HepG2 (cell line): ENCODE results near the gene PCSK6. TPM values are rescaled to one million over a fixed set of nuclear protein-coding genes. Genes with fewer than 3 reads are reported as not detected.

Experiments
- HNF1A ChIP-seq, 2 experiments: sonication (generic) in 1 of 2; formaldehyde crosslinking in 1 of 2; IDR thresholded peaks; 2 replicates each; pipeline versions ENCODE4 v1.4.0 to v1.6.1; 2016 to 2020; ENCODE audit warnings: borderline replicate concordance in 1 of 2, low read depth in 1 of 2, mild to moderate bottlenecking in 1 of 2, missing genetic modification reagents in 1 of 2
- KDM4B ChIP-seq: sonication (generic); formaldehyde crosslinking; IDR thresholded peaks from 2 replicates; pipeline ENCODE4 v1.4.0; 2020; ENCODE audit warnings: missing genetic modification reagents
- MIER2 ChIP-seq: IDR thresholded peaks from 2 replicates; pipeline ENCODE4 v1.6.1; 2016; ENCODE audit warnings: missing biosample characterization, missing genetic modification reagents
- SOX13 ChIP-seq, 3 experiments: fragments of 450-650 bp in 1 of 3; sonication (generic) in 1 of 3; formaldehyde crosslinking in 1 of 3; IDR thresholded peaks in 2 of 3; conservative IDR thresholded peaks in 1 of 3; 2 replicates each; pipeline versions ENCODE4 v1.5.0 to v1.6.1; 2016 to 2020; ENCODE audit warnings: antibody characterized with exemption in 1 of 3, mild to moderate bottlenecking in 1 of 3, missing compliant biosample characterization in 1 of 3, missing genetic modification reagents in 1 of 3, moderate library complexity in 1 of 3
- SP1 ChIP-seq, 2 experiments: fragments of 450-650 bp in 1 of 2; sonication (generic) in 1 of 2; formaldehyde crosslinking in 1 of 2; IDR thresholded peaks; 2 replicates each; pipeline versions ENCODE4 v1.4.0 to v1.6.1; 2016 to 2020; ENCODE audit warnings: missing genetic modification reagents in 1 of 2
- SP4 ChIP-seq: sonication (generic); formaldehyde crosslinking; IDR thresholded peaks from 2 replicates; pipeline ENCODE4 v1.8.1; 2023; ENCODE audit warnings: mild to moderate bottlenecking, missing genetic modification reagents
- ZBTB2 ChIP-seq: sonication (generic); formaldehyde crosslinking; IDR thresholded peaks from 2 replicates; pipeline ENCODE4 v1.8.0; 2022; ENCODE audit warnings: low read depth, missing genetic modification reagents
- ZBTB37 ChIP-seq: sonication (generic); formaldehyde crosslinking; IDR thresholded peaks from 2 replicates; pipeline ENCODE4 v1.4.0; 2020; ENCODE audit warnings: mild to moderate bottlenecking, missing genetic modification reagents
- ZNF256 ChIP-seq: sonication (generic); formaldehyde crosslinking; conservative IDR thresholded peaks from 2 replicates; pipeline ENCODE4 v1.4.0; 2020; ENCODE audit warnings: missing genetic modification reagents
- ZNF451 ChIP-seq: sonication (generic); formaldehyde crosslinking; IDR thresholded peaks from 2 replicates; pipeline ENCODE4 v1.5.0; 2020; ENCODE audit warnings: mild to moderate bottlenecking, missing genetic modification reagents
- ZNF562 ChIP-seq: sonication (generic); formaldehyde crosslinking; IDR thresholded peaks from 2 replicates; pipeline ENCODE4 v1.8.0; 2022; ENCODE audit warnings: missing genetic modification reagents, borderline replicate concordance
- ZNF577 ChIP-seq: sonication (generic); formaldehyde crosslinking; IDR thresholded peaks from 2 replicates; pipeline ENCODE4 v1.4.0; 2020; ENCODE audit warnings: mild to moderate bottlenecking, low read depth, missing genetic modification reagents, borderline replicate concordance
- ZNF775 ChIP-seq: sonication (generic); formaldehyde crosslinking; IDR thresholded peaks from 2 replicates; pipeline ENCODE4 v1.4.0; 2020; ENCODE audit warnings: missing genetic modification reagents, mild to moderate bottlenecking, moderate library complexity, borderline replicate concordance
- ZNF878 ChIP-seq: sonication (generic); formaldehyde crosslinking; IDR thresholded peaks from 2 replicates; pipeline ENCODE4 v1.8.1; 2023; ENCODE audit warnings: mild to moderate bottlenecking, missing genetic modification reagents, moderate library complexity
- ZNF883 ChIP-seq: sonication (generic); formaldehyde crosslinking; IDR thresholded peaks from 2 replicates; pipeline ENCODE4 v1.5.1; 2020; ENCODE audit warnings: mild to moderate bottlenecking, missing genetic modification reagents; ENCODE audit errors: not compliant biosample characterization
- polyA plus RNA-seq, 8 experiments: library from polyadenylated mRNA; depleted of rRNA in 3 of 8; stranded (reverse) in 7 of 8; unstranded in 1 of 8; fragments of >200 nt; fragmentation: Illumina TruSeq in 4 of 8; extraction: Trizol in 4 of 8; gene quantifications; 2 replicates each; pipeline versions ENCODE4 v1.2.1 to v1.2.3, GENCODE V29; 2011 to 2016; ENCODE audit warnings: low read depth in 4 of 8, missing spikeins in 1 of 8, mixed read lengths in 1 of 8; ENCODE audit not compliant: insufficient read depth in 1 of 8
- total RNA-seq, 5 experiments: library from RNA; depleted of rRNA; stranded (reverse); fragments of >200 nt; fragmentation: Illumina TruSeq; extraction: Trizol; gene quantifications; 2 replicates each; pipeline ENCODE4 v1.2.3, GENCODE V29; 2016; ENCODE audit warnings: low read depth in 1 of 5
- TF ChIP-seq, protein P1 (sequence below): sonication (generic); formaldehyde crosslinking; IDR thresholded peaks from 2 replicates; pipeline ENCODE4 v1.5.1; 2020; ENCODE audit warnings: mild to moderate bottlenecking, missing genetic modification reagents, moderate library complexity
- TF ChIP-seq, protein P2 (sequence below): sonication (generic); formaldehyde crosslinking; conservative IDR thresholded peaks from 2 replicates; pipeline ENCODE4 v1.4.0; 2020; ENCODE audit warnings: missing genetic modification reagents

The PCSK6 gene
- total and polyA plus RNA-seq, 2 of the 13 experiments (the other 11 are each of a cell fraction or from before 2014, with no cell fraction given): 56.5 to 155 TPM

DNA sequence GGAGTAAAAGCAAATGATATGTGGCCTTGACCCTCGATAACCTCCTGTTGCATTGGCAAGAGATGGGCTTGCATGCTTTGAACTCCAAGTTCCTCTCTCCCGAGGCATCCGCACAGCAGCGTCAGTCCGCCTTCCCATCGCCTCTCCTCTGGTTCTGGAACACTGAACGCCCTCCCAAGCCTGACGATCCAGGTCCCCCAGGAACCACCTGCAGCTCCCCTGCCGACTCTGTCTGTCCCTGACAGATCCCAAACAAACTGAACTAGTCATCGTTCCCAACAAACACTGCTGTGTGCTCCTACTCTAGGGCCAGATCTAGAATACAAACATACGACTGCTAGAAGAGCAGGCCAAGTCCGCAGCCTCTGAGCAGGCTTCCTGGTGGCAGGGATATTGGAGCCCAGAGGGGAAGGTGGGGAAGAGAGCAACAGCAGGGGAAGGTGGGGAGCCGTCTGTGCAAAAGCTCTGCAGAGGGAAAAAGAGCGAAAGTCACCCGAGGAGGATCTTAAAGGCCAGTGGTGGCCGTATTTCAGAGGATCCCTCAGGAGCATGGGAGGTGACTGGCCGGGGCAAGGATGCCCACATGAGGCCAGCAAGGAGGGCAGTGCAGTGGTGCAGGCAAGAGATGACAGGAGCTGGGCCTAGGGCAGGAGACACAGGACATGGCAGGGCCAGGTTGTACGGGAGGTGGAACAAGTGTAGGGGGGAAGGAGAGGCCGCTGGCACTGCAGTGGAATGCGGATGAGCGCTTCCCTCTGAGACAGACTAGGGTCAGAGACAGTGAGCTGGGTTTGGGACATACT is 50.8 kb downstream of the PCSK6 start (continued):
- no peak for TF ChIP-seq ZBTB37 (CRISPR knock-in tag)
- no peak for TF ChIP-seq ZBTB2 (CRISPR knock-in tag)
- TF ChIP-seq ZNF562 (CRISPR knock-in tag): no peak
- no peak for TF ChIP-seq HNF1A (IDR thresholded peaks at IDR 0.05; ENCODE audit: low read depth)
- peak; percentile 83; the same call in 1 of the 2 replicates for TF ChIP-seq HNF1A (CRISPR knock-in tag; IDR thresholded peaks at IDR 0.05; ENCODE audit: borderline replicate concordance)
- TF ChIP-seq ZNF256 (CRISPR knock-in tag): no peak
- TF ChIP-seq ZNF883 (CRISPR knock-in tag): no peak
- TF ChIP-seq MIER2 (CRISPR knock-in tag): no peak
- TF ChIP-seq, protein P1, sequence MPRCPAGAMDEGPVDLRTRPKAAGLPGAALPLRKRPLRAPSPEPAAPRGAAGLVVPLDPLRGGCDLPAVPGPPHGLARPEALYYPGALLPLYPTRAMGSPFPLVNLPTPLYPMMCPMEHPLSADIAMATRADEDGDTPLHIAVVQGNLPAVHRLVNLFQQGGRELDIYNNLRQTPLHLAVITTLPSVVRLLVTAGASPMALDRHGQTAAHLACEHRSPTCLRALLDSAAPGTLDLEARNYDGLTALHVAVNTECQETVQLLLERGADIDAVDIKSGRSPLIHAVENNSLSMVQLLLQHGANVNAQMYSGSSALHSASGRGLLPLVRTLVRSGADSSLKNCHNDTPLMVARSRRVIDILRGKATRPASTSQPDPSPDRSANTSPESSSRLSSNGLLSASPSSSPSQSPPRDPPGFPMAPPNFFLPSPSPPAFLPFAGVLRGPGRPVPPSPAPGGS (CRISPR knock-in tag): peak; percentile 19; the same call in 1 of the 2 replicates
- TF ChIP-seq ZNF878 (CRISPR knock-in tag): no peak
- no peak for TF ChIP-seq SP4 (CRISPR knock-in tag)
- TF ChIP-seq SOX13 (IDR thresholded peaks at IDR 0.05): peak; percentile 81; the same call in 1 of the 2 replicates
- peak; percentile 10 to 93; a peak in 2 of 4 replicates for TF ChIP-seq SOX13 (CRISPR knock-in tag; conservative IDR thresholded peaks at IDR 0.05 in 1 of 2, IDR thresholded peaks at IDR 0.05 in 1 of 2)
- TF ChIP-seq KDM4B (CRISPR knock-in tag): no peak
- no peak for TF ChIP-seq ZNF577
- no peak for TF ChIP-seq SP1 (IDR thresholded peaks at IDR 0.05)
- TF ChIP-seq SP1 (CRISPR knock-in tag; IDR thresholded peaks at IDR 0.05): no peak
- TF ChIP-seq, protein P2, sequence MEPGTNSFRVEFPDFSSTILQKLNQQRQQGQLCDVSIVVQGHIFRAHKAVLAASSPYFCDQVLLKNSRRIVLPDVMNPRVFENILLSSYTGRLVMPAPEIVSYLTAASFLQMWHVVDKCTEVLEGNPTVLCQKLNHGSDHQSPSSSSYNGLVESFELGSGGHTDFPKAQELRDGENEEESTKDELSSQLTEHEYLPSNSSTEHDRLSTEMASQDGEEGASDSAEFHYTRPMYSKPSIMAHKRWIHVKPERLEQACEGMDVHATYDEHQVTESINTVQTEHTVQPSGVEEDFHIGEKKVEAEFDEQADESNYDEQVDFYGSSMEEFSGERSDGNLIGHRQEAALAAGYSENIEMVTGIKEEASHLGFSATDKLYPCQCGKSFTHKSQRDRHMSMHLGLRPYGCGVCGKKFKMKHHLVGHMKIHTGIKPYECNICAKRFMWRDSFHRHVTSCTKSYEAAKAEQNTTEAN (CRISPR knock-in tag): no peak
- no peak for TF ChIP-seq ZNF451 (CRISPR knock-in tag)
- no peak for TF ChIP-seq ZNF775 (CRISPR knock-in tag)
